Omental fat pad (tissue), 4 donors: ENCODE measurements around the gene CGN. TPM values are rescaled to one million over a fixed set of nuclear protein-coding genes. Genes with fewer than 3 reads are reported as not detected.

Source experiments
- ATAC-seq: fragments of 150-250 bp; one replicate; pipeline ENCODE4 v1.9.1; 2016; ENCODE audit warnings: mild to moderate bottlenecking, moderate library complexity; ENCODE audit not compliant: low FRiP score
- DNase-seq: peaks from one replicate; pipeline ENCODE4 v3.0.0-alpha.2; 2019; ENCODE audit warnings: low spot score
- total RNA-seq, 4 donors: library from RNA; depleted of rRNA; stranded (reverse); fragments of >200 nt; gene quantifications; one replicate each; pipeline ENCODE4 v1.1.0, GENCODE V29; 2016
- TF ChIP-seq, protein P1 (sequence below), 3 donors: fragments of 450-650 bp; IDR thresholded peaks; one replicate each; pipeline ENCODE4 v1.5.1; 2016 to 2017; ENCODE audit warnings: antibody characterized with exemption in 3 of 3, mild to moderate bottlenecking in 3 of 3, moderate library complexity in 2 of 3

Gene CGN
- total RNA-seq, 4 donors from 2014 or later = 0.32 to 44.6 (median 8.0) TPM

DNA sequence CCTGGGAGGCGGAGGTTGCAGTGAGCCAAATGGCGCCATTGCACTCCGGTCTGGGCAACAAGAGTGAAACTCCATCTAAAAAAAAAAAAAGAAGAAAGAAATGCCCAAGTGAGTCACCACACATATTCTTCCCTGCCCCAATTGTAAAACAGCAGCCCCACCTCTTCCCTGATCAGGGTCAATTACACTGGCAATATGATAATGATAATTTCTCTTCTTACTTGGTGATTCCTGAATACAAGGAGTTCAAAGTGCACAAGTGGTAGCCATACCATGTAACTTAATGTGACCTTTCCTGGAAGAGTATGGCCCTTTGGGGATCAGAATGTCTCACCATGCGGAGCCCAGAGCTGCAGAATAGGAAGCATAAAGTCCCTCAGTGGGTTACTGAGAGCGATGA lies 11.8 kb upstream of the CGN start:
- ATAC-seq (no peak), DNase-seq (no peak)
- TF ChIP-seq, protein P1, sequence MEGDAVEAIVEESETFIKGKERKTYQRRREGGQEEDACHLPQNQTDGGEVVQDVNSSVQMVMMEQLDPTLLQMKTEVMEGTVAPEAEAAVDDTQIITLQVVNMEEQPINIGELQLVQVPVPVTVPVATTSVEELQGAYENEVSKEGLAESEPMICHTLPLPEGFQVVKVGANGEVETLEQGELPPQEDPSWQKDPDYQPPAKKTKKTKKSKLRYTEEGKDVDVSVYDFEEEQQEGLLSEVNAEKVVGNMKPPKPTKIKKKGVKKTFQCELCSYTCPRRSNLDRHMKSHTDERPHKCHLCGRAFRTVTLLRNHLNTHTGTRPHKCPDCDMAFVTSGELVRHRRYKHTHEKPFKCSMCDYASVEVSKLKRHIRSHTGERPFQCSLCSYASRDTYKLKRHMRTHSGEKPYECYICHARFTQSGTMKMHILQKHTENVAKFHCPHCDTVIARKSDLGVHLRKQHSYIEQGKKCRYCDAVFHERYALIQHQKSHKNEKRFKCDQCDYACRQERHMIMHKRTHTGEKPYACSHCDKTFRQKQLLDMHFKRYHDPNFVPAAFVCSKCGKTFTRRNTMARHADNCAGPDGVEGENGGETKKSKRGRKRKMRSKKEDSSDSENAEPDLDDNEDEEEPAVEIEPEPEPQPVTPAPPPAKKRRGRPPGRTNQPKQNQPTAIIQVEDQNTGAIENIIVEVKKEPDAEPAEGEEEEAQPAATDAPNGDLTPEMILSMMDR (IDR thresholded peaks at IDR 0.05) = no peak

DNA sequence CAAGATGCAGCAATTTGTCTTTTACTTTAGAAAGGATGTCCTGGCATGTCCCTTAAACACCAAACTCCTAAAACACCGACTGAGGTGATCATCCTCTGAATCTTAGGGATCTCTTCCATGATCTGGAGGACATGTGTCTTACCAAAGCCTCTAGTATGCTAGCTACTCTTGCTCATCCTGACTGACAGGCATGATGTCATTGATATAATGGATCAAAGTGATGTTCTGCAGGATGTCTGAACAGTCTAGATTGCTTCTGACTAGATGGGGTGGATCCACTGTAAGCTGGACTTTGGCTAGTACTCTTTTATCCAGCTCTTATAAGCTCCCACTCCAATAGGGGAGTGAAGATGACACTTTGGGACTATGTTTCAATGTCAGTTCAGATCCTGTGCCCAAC lies 11.3 kb upstream of the CGN start:
- no peak for DNase-seq
- ATAC-seq = no peak
- TF ChIP-seq, protein P1 (IDR thresholded peaks at IDR 0.05) = no peak

DNA sequence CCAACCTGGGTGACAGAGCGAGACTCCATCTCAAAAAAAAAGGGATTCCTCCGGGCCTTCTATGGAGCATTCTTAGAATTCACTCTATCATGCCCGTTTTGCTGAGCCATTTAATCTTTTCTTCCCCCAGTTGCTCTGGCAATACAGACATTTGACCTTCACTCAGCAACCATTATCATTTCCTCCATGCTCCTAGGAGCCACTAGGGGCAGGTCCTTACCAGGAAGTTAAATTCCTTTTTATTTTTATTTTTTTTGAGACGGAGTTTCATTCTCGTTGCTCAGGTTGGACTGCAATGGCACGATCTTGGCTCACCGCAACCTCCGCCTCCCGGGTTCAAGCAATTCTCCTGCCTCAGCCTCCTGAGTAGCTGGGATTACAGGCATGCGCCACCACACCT lies 9.7 kb upstream of the CGN start:
- DNase-seq (no peak), ATAC-seq (no peak)
- TF ChIP-seq, protein P1 (IDR thresholded peaks at IDR 0.05) = no peak

DNA sequence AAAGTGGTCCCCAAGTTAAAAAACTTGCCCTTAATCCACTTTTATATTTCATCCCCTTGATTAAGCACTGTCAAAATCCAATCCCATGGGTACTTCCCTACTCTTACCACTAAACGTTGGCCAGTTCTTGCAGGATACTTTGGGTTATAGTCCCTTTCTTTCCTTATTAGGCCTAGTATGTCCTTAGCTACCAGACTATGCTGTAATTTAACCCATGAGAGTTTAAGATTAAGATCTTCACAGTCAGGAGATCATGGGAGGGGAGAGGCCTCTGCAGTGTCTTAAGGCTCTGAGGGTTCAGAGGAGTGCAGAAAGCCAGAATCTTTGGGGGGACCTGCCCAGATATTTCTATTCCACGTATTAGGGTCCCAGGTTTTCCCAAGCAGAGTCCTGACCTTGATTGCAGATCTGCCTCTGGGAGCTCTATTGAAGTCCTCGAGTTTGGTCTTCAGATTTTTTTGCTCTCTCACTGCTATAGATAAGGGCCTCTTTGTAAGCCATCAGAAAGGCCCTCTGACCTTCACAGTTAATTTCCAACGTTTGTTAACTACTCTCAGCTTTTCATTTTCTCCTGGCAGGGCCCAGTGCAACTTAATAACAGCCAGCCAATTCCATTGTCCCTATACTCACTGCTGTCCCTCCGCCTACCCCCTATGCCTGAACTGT lies 9.0 kb upstream of the CGN start:
- DNase-seq (no peak), ATAC-seq (no peak)

DNA sequence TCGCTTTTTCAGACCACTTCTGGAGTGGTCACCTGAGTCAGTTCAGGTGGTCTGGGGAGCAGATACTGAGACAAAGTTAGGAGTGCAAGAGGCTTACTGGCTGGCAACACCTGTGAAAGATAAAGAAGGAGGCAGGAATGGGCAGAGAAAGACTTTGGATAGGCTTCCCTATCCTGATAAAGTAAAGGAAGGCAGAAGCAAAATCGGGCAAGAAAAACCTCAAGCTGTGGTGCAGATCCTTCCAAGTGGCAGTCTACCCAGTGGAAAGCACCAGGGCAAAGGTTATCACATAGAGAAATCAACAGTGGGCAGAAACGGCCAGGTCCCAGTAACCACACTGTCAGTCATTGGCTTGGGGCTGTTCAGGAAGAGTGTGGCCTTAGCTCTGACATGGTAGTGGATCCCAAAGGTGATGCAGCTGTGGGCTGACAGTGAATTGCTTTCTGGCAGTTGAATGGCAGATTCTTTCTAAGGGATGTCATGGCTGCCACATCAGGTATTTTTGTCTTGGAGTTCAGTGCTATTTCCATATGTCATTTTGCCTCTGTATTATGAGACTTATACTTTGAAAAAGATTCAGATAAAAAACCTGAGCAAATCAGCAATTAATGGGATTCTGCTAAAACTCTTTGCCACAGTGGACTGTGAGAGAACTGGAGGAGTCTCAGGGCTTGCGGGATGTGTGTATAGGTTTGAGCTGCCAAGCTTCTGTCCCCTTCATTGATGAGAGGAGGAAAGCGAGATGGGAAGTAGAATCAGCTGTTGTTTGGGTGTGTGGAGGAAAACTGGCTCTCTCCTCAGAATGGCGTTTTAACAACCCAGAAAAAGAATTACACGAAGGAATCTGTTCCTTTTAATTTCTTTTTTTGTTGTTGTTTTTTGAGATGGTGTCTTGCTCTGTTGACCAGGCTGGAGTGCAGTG lies 8.1 kb upstream of the CGN start:
- DNase-seq (no peak), ATAC-seq (peak; percentile 10)
- TF ChIP-seq, protein P1 (IDR thresholded peaks at IDR 0.05) = no peak

More for the DNA sequence above, 9.0 kb upstream of the CGN start:
- TF ChIP-seq, protein P1 (IDR thresholded peaks at IDR 0.05) = no peak

DNA sequence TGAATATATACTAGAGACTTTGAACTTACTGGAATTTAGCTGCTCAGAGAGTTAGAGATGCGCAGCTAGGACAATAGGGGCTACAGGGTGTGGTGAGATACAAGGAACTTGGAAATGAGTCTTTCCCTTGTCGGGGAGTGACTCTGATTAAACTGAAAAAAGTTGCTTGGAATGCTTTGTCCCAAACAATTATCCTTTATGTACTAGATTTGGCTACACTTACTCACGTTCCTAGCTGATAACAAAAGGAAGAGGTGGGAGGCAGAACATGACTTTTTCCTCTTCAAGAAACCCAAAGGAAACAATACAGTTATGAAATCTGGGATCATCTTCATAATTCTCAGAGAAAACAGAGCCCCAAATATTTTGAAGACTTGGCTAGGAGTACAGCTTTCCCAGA lies 6.9 kb upstream of the CGN start:
- no peak for ATAC-seq
- no peak for DNase-seq
- TF ChIP-seq, protein P1 (IDR thresholded peaks at IDR 0.05) = no peak
